Measurements from ENCODE around the gene FOXP3. TPM values are rescaled to one million over a fixed set of nuclear protein-coding genes. Genes with fewer than 3 reads are reported as not detected.

The FOXP3 gene
- total and polyA plus RNA-seq, 2 experiments from 2014 or later: 0.11 to 0.28 TPM

DNA sequence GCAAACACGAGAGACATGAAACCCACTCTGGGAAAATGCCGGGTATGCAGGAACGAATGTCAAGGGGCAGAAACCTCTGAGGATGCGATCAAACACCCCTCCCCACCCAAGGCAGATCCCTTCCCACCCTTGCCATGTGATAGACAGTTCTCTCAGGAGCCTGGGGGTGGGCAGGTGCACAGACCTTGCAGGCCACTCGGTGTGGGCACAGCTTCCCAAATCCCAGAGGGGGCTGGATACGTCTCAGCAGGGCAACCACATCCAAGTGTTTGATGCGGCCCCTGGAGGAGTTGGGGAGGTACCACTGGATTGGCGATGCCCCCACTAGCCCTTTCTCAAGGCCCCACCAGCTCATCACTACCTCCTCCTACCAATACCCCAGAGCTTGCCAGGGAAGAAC, 54.1 kb downstream of the FOXP3 start:
- H3K36me3 Mint-ChIP-seq (ENCODE audit: low read depth): no peaks in the 10 kb centered on the region
- no peaks in the 10 kb centered on the region for H3K9me3 Mint-ChIP-seq
- TF ChIP-seq ZNF114 (CRISPR knock-in tag; IDR thresholded peaks at IDR 0.05): no peak
- TF ChIP-seq, protein P1, sequence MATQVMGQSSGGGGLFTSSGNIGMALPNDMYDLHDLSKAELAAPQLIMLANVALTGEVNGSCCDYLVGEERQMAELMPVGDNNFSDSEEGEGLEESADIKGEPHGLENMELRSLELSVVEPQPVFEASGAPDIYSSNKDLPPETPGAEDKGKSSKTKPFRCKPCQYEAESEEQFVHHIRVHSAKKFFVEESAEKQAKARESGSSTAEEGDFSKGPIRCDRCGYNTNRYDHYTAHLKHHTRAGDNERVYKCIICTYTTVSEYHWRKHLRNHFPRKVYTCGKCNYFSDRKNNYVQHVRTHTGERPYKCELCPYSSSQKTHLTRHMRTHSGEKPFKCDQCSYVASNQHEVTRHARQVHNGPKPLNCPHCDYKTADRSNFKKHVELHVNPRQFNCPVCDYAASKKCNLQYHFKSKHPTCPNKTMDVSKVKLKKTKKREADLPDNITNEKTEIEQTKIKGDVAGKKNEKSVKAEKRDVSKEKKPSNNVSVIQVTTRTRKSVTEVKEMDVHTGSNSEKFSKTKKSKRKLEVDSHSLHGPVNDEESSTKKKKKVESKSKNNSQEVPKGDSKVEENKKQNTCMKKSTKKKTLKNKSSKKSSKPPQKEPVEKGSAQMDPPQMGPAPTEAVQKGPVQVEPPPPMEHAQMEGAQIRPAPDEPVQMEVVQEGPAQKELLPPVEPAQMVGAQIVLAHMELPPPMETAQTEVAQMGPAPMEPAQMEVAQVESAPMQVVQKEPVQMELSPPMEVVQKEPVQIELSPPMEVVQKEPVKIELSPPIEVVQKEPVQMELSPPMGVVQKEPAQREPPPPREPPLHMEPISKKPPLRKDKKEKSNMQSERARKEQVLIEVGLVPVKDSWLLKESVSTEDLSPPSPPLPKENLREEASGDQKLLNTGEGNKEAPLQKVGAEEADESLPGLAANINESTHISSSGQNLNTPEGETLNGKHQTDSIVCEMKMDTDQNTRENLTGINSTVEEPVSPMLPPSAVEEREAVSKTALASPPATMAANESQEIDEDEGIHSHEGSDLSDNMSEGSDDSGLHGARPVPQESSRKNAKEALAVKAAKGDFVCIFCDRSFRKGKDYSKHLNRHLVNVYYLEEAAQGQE (IDR thresholded peaks at IDR 0.05; ENCODE audit: unreplicated experiment): no peak
- no peak for TF ChIP-seq NANOG (IDR thresholded peaks at IDR 0.05; ENCODE audit: borderline replicate concordance)
- TF ChIP-seq, protein P2, sequence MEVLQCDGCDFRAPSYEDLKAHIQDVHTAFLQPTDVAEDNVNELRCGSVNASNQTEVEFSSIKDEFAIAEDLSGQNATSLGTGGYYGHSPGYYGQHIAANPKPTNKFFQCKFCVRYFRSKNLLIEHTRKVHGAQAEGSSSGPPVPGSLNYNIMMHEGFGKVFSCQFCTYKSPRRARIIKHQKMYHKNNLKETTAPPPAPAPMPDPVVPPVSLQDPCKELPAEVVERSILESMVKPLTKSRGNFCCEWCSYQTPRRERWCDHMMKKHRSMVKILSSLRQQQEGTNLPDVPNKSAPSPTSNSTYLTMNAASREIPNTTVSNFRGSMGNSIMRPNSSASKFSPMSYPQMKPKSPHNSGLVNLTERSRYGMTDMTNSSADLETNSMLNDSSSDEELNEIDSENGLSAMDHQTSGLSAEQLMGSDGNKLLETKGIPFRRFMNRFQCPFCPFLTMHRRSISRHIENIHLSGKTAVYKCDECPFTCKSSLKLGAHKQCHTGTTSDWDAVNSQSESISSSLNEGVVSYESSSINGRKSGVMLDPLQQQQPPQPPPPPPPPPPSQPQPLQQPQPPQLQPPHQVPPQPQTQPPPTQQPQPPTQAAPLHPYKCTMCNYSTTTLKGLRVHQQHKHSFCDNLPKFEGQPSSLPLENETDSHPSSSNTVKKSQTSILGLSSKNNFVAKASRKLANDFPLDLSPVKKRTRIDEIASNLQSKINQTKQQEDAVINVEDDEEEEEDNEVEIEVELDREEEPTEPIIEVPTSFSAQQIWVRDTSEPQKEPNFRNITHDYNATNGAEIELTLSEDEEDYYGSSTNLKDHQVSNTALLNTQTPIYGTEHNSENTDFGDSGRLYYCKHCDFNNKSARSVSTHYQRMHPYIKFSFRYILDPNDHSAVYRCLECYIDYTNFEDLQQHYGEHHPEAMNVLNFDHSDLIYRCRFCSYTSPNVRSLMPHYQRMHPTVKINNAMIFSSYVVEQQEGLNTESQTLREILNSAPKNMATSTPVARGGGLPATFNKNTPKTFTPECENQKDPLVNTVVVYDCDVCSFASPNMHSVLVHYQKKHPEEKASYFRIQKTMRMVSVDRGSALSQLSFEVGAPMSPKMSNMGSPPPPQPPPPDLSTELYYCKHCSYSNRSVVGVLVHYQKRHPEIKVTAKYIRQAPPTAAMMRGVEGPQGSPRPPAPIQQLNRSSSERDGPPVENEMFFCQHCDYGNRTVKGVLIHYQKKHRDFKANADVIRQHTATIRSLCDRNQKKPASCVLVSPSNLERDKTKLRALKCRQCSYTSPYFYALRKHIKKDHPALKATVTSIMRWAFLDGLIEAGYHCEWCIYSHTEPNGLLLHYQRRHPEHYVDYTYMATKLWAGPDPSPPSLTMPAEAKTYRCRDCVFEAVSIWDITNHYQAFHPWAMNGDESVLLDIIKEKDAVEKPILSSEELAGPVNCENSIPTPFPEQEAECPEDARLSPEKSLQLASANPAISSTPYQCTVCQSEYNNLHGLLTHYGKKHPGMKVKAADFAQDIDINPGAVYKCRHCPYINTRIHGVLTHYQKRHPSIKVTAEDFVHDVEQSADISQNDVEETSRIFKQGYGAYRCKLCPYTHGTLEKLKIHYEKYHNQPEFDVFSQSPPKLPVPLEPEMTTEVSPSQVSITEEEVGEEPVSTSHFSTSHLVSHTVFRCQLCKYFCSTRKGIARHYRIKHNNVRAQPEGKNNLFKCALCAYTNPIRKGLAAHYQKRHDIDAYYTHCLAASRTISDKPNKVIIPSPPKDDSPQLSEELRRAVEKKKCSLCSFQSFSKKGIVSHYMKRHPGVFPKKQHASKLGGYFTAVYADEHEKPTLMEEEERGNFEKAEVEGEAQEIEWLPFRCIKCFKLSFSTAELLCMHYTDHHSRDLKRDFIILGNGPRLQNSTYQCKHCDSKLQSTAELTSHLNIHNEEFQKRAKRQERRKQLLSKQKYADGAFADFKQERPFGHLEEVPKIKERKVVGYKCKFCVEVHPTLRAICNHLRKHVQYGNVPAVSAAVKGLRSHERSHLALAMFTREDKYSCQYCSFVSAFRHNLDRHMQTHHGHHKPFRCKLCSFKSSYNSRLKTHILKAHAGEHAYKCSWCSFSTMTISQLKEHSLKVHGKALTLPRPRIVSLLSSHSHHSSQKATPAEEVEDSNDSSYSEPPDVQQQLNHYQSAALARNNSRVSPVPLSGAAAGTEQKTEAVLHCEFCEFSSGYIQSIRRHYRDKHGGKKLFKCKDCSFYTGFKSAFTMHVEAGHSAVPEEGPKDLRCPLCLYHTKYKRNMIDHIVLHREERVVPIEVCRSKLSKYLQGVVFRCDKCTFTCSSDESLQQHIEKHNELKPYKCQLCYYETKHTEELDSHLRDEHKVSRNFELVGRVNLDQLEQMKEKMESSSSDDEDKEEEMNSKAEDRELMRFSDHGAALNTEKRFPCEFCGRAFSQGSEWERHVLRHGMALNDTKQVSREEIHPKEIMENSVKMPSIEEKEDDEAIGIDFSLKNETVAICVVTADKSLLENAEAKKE (CRISPR knock-in tag; IDR thresholded peaks at IDR 0.05): no peak
- no peak for TF ChIP-seq CREB1 (CRISPR knock-in tag; IDR thresholded peaks at IDR 0.05; ENCODE audit: low read depth)
- TF ChIP-seq POLR2AphosphoS5 (IDR thresholded peaks at IDR 0.05; ENCODE audit: low read depth): no peak
- no peak for TF ChIP-seq EZH2phosphoT487 (IDR thresholded peaks at IDR 0.05; ENCODE audit: unreplicated experiment)
- TF ChIP-seq STAT1 (IDR thresholded peaks at IDR 0.05; ENCODE audit: unreplicated experiment): no peak
- TF ChIP-seq ZNF331 (CRISPR knock-in tag; IDR thresholded peaks at IDR 0.05; ENCODE audit: low read depth): no peak
- TF ChIP-seq, protein P3, sequence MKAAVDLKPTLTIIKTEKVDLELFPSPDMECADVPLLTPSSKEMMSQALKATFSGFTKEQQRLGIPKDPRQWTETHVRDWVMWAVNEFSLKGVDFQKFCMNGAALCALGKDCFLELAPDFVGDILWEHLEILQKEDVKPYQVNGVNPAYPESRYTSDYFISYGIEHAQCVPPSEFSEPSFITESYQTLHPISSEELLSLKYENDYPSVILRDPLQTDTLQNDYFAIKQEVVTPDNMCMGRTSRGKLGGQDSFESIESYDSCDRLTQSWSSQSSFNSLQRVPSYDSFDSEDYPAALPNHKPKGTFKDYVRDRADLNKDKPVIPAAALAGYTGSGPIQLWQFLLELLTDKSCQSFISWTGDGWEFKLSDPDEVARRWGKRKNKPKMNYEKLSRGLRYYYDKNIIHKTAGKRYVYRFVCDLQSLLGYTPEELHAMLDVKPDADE (IDR thresholded peaks at IDR 0.05): no peak
- TF ChIP-seq, protein P4, sequence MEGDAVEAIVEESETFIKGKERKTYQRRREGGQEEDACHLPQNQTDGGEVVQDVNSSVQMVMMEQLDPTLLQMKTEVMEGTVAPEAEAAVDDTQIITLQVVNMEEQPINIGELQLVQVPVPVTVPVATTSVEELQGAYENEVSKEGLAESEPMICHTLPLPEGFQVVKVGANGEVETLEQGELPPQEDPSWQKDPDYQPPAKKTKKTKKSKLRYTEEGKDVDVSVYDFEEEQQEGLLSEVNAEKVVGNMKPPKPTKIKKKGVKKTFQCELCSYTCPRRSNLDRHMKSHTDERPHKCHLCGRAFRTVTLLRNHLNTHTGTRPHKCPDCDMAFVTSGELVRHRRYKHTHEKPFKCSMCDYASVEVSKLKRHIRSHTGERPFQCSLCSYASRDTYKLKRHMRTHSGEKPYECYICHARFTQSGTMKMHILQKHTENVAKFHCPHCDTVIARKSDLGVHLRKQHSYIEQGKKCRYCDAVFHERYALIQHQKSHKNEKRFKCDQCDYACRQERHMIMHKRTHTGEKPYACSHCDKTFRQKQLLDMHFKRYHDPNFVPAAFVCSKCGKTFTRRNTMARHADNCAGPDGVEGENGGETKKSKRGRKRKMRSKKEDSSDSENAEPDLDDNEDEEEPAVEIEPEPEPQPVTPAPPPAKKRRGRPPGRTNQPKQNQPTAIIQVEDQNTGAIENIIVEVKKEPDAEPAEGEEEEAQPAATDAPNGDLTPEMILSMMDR (conservative IDR thresholded peaks at IDR 0.05; ENCODE audit: low read depth in 2 of 2): no peak
- no peak for TF ChIP-seq EZH2 (IDR thresholded peaks at IDR 0.05; ENCODE audit: low read depth, unreplicated experiment)
- no peak for TF ChIP-seq JUNB (IDR thresholded peaks at IDR 0.05; ENCODE audit: unreplicated experiment)
- Histone ChIP-seq H3K27ac (ENCODE audit: low read depth) (no peak overlapping the region), H3K9me2 (ENCODE audit: insufficient read depth) (no peaks in the 10 kb centered on the region), H3K36me3 (ENCODE audit: insufficient read depth) (no peaks in the 10 kb centered on the region), H2AFZ (no peak overlapping the region), H3K4me1 (ENCODE audit: insufficient read depth) (no peaks in the 10 kb centered on the region; the same call in 1 of the 2 replicates), H4K20me1 (replicated peaks; ENCODE audit: insufficient read depth) (no peaks in the 10 kb centered on the region), H3K4me2 (no peak overlapping the region), H3K27me3 (ENCODE audit: insufficient read depth) (no peaks in the 10 kb centered on the region), H3K4me3 (no peak overlapping the region), H3F3A (replicated peaks; ENCODE audit: low read depth) (no peaks in the 10 kb centered on the region), H3K79me2 (replicated peaks; ENCODE audit: insufficient read depth) (no peaks in the 10 kb centered on the region)
- no peaks in the 10 kb centered on the region; the same call in 2 of the 3 replicates for H3K4me1 Mint-ChIP-seq
- H3K4me3 Mint-ChIP-seq: no peak overlapping the region
- DNase-seq (ENCODE audit: low spot score) (no peak), ATAC-seq (no peak)
- H3K27ac Mint-ChIP-seq: no peak overlapping the region
- peaks cover 6% of the 10 kb centered on the region for H3K27me3 Mint-ChIP-seq (ENCODE audit: insufficient read depth, low read depth, poor library complexity)
